Astrocyte (in vitro differentiated cells and primary cell): ENCODE measurements around the gene ACP4. TPM values are rescaled to one million over a fixed set of nuclear protein-coding genes. Genes with fewer than 3 reads are reported as not detected.

ENCODE experiments used
- DNase-seq: peaks from one replicate; pipeline ENCODE4 v3.0.0-alpha.2; 2010; ENCODE audit warnings: low read depth
- FAIRE-seq: peaks from 2 replicates; lab custom pipeline; 2011; peaks lifted over from hg19 to GRCh38; lab: Jason Lieb, UNC
- H2AFZ ChIP-seq: 2 replicates; pipeline ENCODE4 v1.6.0; 2012; ENCODE audit warnings: low read depth, low read length, inconsistent platforms
- H3K27ac ChIP-seq: 2 replicates; pipeline ENCODE4 v1.5.1; 2011; ENCODE audit warnings: low read depth, low read length, inconsistent platforms
- H3K27me3 ChIP-seq: 2 replicates; pipeline ENCODE4 v1.6.0; 2011; ENCODE audit warnings: low read length, inconsistent platforms; ENCODE audit not compliant: insufficient read depth
- H3K36me3 ChIP-seq: 2 replicates; pipeline ENCODE4 v1.5.1; 2011; ENCODE audit warnings: low read length, inconsistent platforms; ENCODE audit not compliant: insufficient read depth
- H3K4me1 ChIP-seq: 2 replicates; pipeline ENCODE4 v1.5.1; 2011; ENCODE audit warnings: low read length, inconsistent platforms; ENCODE audit not compliant: insufficient read depth
- H3K4me2 ChIP-seq: 2 replicates; pipeline ENCODE4 v1.6.0; 2012; ENCODE audit warnings: low read length, inconsistent platforms
- H3K4me3 ChIP-seq: 2 replicates; pipeline ENCODE4 v1.5.1; 2011; ENCODE audit warnings: low read depth, mild to moderate bottlenecking, low read length, inconsistent platforms; ENCODE audit not compliant: insufficient read depth
- H3K79me2 ChIP-seq: 2 replicates; pipeline ENCODE4 v1.6.0; 2012; ENCODE audit warnings: mild to moderate bottlenecking, low read length, inconsistent platforms; ENCODE audit not compliant: insufficient read depth
- H3K9ac ChIP-seq: 2 replicates; pipeline ENCODE4 v1.6.0; 2012; ENCODE audit warnings: mild to moderate bottlenecking, low read length, inconsistent platforms
- H3K9me3 ChIP-seq: 2 replicates; pipeline ENCODE4 v1.5.1; 2012; ENCODE audit warnings: low read depth, mild to moderate bottlenecking, low read length, inconsistent platforms; ENCODE audit not compliant: insufficient read depth
- H4K20me1 ChIP-seq: 2 replicates; pipeline ENCODE4 v1.6.0; 2012; ENCODE audit warnings: low read length, inconsistent platforms; ENCODE audit not compliant: insufficient read depth
- H3K27ac Mint-ChIP-seq: one replicate; pipeline ENCODE4 v1.8.0; 2021; ENCODE audit warnings: mild to moderate bottlenecking, mixed read lengths; ENCODE audit not compliant: unreplicated experiment
- H3K27me3 Mint-ChIP-seq: one replicate; pipeline ENCODE4 v1.8.0; 2021; ENCODE audit warnings: low read depth, mixed read lengths; ENCODE audit not compliant: unreplicated experiment
- H3K36me3 Mint-ChIP-seq: one replicate; pipeline ENCODE4 v1.8.0; 2021; ENCODE audit warnings: low read depth, mixed read lengths; ENCODE audit not compliant: unreplicated experiment
- H3K4me1 Mint-ChIP-seq: one replicate; pipeline ENCODE4 v1.8.0; 2021; ENCODE audit warnings: low read depth, mixed read lengths; ENCODE audit not compliant: unreplicated experiment
- H3K4me3 Mint-ChIP-seq: one replicate; pipeline ENCODE4 v1.8.0; 2021; ENCODE audit warnings: mild to moderate bottlenecking, moderate library complexity, mixed read lengths; ENCODE audit not compliant: unreplicated experiment
- H3K9me3 Mint-ChIP-seq: one replicate; pipeline ENCODE4 v1.8.0; 2021; ENCODE audit warnings: mild to moderate bottlenecking, mixed read lengths; ENCODE audit not compliant: unreplicated experiment
- CTCF ChIP-seq: IDR thresholded peaks from 2 replicates; pipeline ENCODE4 v1.5.1; 2011; ENCODE audit warnings: low read depth, mild to moderate bottlenecking, inconsistent platforms, low read length, moderate library complexity; ENCODE audit not compliant: insufficient read depth
- EZH2 ChIP-seq: IDR thresholded peaks from 2 replicates; pipeline ENCODE4 v1.6.1; 2012; ENCODE audit warnings: mild to moderate bottlenecking, low read length, inconsistent platforms; ENCODE audit not compliant: insufficient read depth
- total RNA-seq: library from RNA; stranded (reverse); gene quantifications from 2 replicates; pipeline ENCODE4 v1.2.1, GENCODE V29; 2021

ACP4 gene
- total RNA-seq, 1 donor from 2014 or later = not detected

GRCh38 chr19:50821248-50821612 lies 31.0 kb downstream of the ACP4 start:
- Histone ChIP-seq H4K20me1 (no peaks in the 10 kb centered on the region), H3K36me3 (no peaks in the 10 kb centered on the region), H3K79me2 (no peaks in the 10 kb centered on the region), H2AFZ (no peak overlapping the region), H3K4me1 (no peaks in the 10 kb centered on the region), H3K9ac (no peak overlapping the region), H3K4me3 (no peak overlapping the region), H3K9me3 (no peaks in the 10 kb centered on the region), H3K27ac (no peak overlapping the region), H3K27me3 (peaks cover 5% of the 10 kb centered on the region), H3K4me2 (no peak overlapping the region)
- H3K4me1 Mint-ChIP-seq = no peaks in the 10 kb centered on the region
- DNase-seq (no peak), FAIRE-seq (no peak)
- no peak overlapping the region for H3K4me3 Mint-ChIP-seq
- peaks cover 12% of the 10 kb centered on the region for H3K9me3 Mint-ChIP-seq
- H3K27me3 Mint-ChIP-seq = peaks cover 77% of the 10 kb centered on the region
- no peak overlapping the region for H3K27ac Mint-ChIP-seq
- TF ChIP-seq EZH2 = no peak
- TF ChIP-seq CTCF = no peak
- H3K36me3 Mint-ChIP-seq = peaks cover 2% of the 10 kb centered on the region

GRCh38 chr19:50821622-50822021 lies 31.4 kb downstream of the ACP4 start:
- peaks cover 2% of the 10 kb centered on the region for H3K36me3 Mint-ChIP-seq
- no peak for TF ChIP-seq EZH2
- TF ChIP-seq CTCF = no peak
- no peaks in the 10 kb centered on the region for H4K20me1 ChIP-seq
- no peaks in the 10 kb centered on the region for H3K79me2 ChIP-seq
- H3K36me3 ChIP-seq = no peaks in the 10 kb centered on the region
- H3K27ac ChIP-seq = no peak overlapping the region
- DNase-seq (no peak), FAIRE-seq (no peak)
- H2AFZ ChIP-seq = no peak overlapping the region
- no peak overlapping the region for H3K4me2 ChIP-seq
- H3K9ac ChIP-seq = no peak overlapping the region
- H3K4me3 Mint-ChIP-seq = no peak overlapping the region
- H3K4me1 ChIP-seq = no peaks in the 10 kb centered on the region
- no peak overlapping the region for H3K4me3 ChIP-seq
- H3K27me3 ChIP-seq = peaks cover 5% of the 10 kb centered on the region
- H3K27me3 Mint-ChIP-seq = peaks cover 76% of the 10 kb centered on the region
- H3K9me3 Mint-ChIP-seq = peaks cover 12% of the 10 kb centered on the region
- H3K27ac Mint-ChIP-seq = no peak overlapping the region
- H3K9me3 ChIP-seq = no peaks in the 10 kb centered on the region
- no peaks in the 10 kb centered on the region for H3K4me1 Mint-ChIP-seq

- H2AFZ ChIP-seq = no peak overlapping the region
- H3K27me3 ChIP-seq = peaks cover 5% of the 10 kb centered on the region
- Mint-ChIP-seq H3K4me3 (no peak overlapping the region), H3K27me3 (peaks cover 75% of the 10 kb centered on the region), H3K9me3 (peaks cover 16% of the 10 kb centered on the region), H3K36me3 (peaks cover 2% of the 10 kb centered on the region), H3K27ac (no peak overlapping the region), H3K4me1 (no peaks in the 10 kb centered on the region)
- no peaks in the 10 kb centered on the region for H3K79me2 ChIP-seq
- TF ChIP-seq CTCF = no peak
- TF ChIP-seq EZH2 = no peak
- no peaks in the 10 kb centered on the region for H3K36me3 ChIP-seq
- FAIRE-seq (no peak), DNase-seq (no peak)
- no peak overlapping the region for H3K4me2 ChIP-seq
- no peak overlapping the region for H3K9ac ChIP-seq
- no peak overlapping the region for H3K4me3 ChIP-seq
- no peak overlapping the region for H3K27ac ChIP-seq
- no peaks in the 10 kb centered on the region for H3K9me3 ChIP-seq
- H3K4me1 ChIP-seq = no peaks in the 10 kb centered on the region
- H4K20me1 ChIP-seq = no peaks in the 10 kb centered on the region
Measured at GRCh38 chr19:50822661-50823208, 32.5 kb downstream of the ACP4 start.
